Cerebellar nuclear complex (tissue), 1 donor: ENCODE measurements around the gene GPRC5D.

Experiments used
- DNase-seq, 2 experiments: peaks; one replicate each; lab custom pipeline; 2025; lab: John Stamatoyannopoulos, UW

The GPRC5D gene

GRCh38 chr12:12979731-12980259 lies 27.8 kb upstream of the GPRC5D start:
- DNase-seq = no peak

GRCh38 chr12:12979126-12979525 lies 27.2 kb upstream of the GPRC5D start:
- DNase-seq = no peak

GRCh38 chr12:12977231-12977630 lies 25.3 kb upstream of the GPRC5D start:
- no peak for DNase-seq

- DNase-seq = no peak
These were observed 24.4 kb upstream of the GPRC5D start for GRCh38 chr12:12976366-12976765.

- no peak for DNase-seq
These were observed 23.5 kb upstream of the GPRC5D start for GRCh38 chr12:12975322-12976077.

GRCh38 chr12:12974211-12974610 lies 22.2 kb upstream of the GPRC5D start:
- no peak for DNase-seq

- DNase-seq = no peak
These were observed 21.0 kb upstream of the GPRC5D start for GRCh38 chr12:12973019-12973418.

GRCh38 chr12:12965836-12966235 lies 13.9 kb upstream of the GPRC5D start:
- DNase-seq = no peak

- DNase-seq = no peak
These were observed 12.3 kb upstream of the GPRC5D start for GRCh38 chr12:12964255-12964654.

- DNase-seq = no peak
These were observed 8.8 kb upstream of the GPRC5D start for GRCh38 chr12:12960639-12961209.

- no peak for DNase-seq
These were observed 6.9 kb upstream of the GPRC5D start for GRCh38 chr12:12958886-12959285.

- DNase-seq = no peak
These were observed 3.1 kb upstream of the GPRC5D start for GRCh38 chr12:12954878-12955625.

- DNase-seq = no peak
These were observed 2.4 kb upstream of the GPRC5D start for GRCh38 chr12:12954356-12954755.

GRCh38 chr12:12951504-12951903 lies 466 bp downstream of the GPRC5D start:
- no peak for DNase-seq

GRCh38 chr12:12947902-12948301 lies 4.1 kb downstream of the GPRC5D start:
- no peak for DNase-seq

- no peak for DNase-seq
These were observed 5.1 kb downstream of the GPRC5D start for GRCh38 chr12:12946686-12947355.

- no peak for DNase-seq
These were observed 6.4 kb downstream of the GPRC5D start for GRCh38 chr12:12945591-12945990.

GRCh38 chr12:12943586-12944260 lies 8.2 kb downstream of the GPRC5D start:
- DNase-seq = no peak

- no peak for DNase-seq
These were observed 10.3 kb downstream of the GPRC5D start for GRCh38 chr12:12941450-12942350.

GRCh38 chr12:12939888-12940287 lies 12.1 kb downstream of the GPRC5D start:
- DNase-seq = no peak

- no peak for DNase-seq
These were observed 13.4 kb downstream of the GPRC5D start for GRCh38 chr12:12938541-12938940.
